ENCODE measurements around the gene MT1H.
"Not testable (repeated sequence)": the region's sequence is repeated elsewhere in the genome, so short reads cannot be mapped to it uniquely, and the experiment has no call there.

The MT1H gene

GRCh38 chr16:56684926-56685590, 15.4 kb downstream of the MT1H start:
- no peak for DNase-seq

DNA sequence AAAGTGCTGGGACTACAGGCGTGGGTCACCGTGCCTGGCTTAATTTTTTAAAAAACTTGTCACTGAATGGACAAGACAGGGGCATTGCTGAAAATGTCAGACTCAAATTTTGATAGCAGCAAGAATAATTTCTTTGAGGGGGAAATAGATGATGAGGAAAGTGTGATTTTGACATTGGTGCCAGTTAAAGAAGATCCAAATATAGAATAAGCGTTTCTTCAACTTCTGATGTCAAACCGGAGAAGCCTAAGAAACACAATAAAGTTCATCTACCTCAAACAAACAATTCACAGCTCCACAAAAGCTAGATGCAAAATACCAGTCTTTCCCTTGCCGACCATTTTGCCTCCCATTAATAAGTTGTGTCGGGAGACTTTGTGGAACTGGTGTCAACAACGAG, 17.1 kb downstream of the MT1H start:
- DNase-seq = no peak

GRCh38 chr16:56688762-56689161, 19.1 kb downstream of the MT1H start:
- DNase-seq = no peak

- no peak for DNase-seq
These were observed 19.6 kb downstream of the MT1H start for GRCh38 chr16:56689171-56689570.

- DNase-seq = no peak
These were observed 21.0 kb downstream of the MT1H start for GRCh38 chr16:56690420-56691122.

- DNase-seq = no peak
These were observed 22.3 kb downstream of the MT1H start for GRCh38 chr16:56691885-56692284.

DNA sequence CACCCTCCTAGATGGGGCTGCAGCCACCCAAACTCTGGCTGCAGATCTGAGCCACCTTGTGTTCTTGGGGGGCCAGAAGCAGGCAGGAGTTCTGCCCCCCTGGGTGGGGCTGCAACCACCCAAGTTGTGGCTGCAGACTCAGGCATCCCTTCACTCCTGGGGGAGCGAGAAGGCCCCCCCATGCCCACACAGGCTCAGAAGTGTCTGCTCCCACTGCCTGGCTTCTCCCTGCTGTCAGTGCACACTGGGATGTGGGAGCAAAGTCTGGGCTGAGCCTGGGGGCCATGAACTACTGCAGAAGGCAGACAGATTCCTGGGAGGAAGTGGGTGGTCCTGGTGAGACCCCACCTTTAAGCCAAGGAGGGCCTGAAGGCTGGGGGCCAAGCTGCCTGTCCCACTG, 25.6 kb downstream of the MT1H start:
- DNase-seq = no peak

GRCh38 chr16:56697456-56698155, 28.0 kb downstream of the MT1H start:
- no peak for DNase-seq

DNA sequence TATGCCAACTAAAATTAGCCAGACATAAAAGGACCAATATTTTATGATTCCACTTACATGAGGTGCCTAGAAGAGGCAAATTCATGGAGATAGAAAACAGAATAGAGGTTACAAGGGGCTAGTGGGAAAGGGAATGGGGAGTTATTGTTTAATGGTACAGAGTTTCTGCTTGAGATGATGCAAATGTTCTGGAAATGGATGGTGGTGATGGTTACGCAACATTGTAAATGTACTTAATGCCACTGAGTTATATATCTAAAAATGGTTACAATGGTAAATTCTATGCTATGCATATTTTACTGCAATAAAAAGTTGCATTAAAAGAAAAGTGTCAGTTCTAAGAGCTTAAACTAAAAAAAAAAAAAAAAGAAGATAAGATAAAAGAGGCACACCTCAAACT, 30.6 kb downstream of the MT1H start:
- DNase-seq = no peak

DNA sequence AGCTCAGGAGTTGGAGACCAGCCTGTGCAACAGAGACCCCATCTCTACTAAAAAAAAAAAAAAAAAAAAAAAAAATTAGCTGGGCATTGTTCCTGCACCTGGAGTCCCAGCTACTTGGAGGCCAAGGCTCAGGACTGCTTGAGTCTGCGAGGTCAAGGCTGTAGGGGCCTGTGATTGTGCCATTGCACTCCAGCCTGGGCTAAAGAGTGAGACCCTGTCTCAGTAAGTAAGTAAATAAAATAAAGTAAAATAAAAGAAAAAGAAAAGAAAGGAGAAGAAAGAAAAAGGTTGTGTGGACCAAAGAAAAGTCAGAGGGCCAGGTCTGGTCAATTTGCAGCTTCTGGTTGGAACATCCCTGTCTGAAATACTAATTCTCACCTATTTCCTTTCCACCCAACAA, 31.0 kb downstream of the MT1H start:
- no peak for DNase-seq

GRCh38 chr16:56701534-56701933, 31.9 kb downstream of the MT1H start:
- DNase-seq = no peak

- DNase-seq = no peak
These were observed 33.2 kb downstream of the MT1H start for GRCh38 chr16:56702836-56703235.

- no peak for DNase-seq
These were observed 39.2 kb downstream of the MT1H start for GRCh38 chr16:56708525-56709442.

DNA sequence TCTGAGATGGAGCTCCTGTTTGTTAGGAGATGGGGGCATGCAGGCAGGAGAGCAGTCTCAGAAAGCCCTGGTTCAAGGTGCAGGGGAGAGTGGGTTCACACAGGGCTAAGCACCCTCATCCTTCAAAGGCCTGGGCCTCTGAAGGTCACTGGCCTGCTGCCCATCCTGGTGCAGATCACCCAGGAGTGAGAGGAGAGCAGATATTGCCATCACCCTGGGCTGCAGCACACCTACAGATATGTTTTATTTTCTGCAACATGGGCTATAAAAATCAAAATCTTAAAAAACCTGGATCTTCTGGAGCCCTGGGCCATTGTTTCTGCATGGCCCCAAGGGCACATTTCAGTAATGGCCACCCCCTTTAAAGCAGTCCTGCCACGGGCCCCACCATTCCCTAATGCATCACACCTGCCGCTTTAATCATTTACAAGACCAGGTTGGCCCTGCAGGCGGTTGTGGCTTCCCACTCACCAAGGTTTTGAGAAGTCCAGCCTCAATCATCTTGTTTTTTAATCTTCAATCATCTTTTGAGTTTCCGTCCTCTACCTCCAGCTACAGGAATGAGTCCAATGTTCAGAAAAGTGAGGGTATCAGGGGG, 39.9 kb downstream of the MT1H start:
- DNase-seq = no peak

GRCh38 chr16:56710181-56710737, 40.6 kb downstream of the MT1H start:
- no peak for DNase-seq

DNA sequence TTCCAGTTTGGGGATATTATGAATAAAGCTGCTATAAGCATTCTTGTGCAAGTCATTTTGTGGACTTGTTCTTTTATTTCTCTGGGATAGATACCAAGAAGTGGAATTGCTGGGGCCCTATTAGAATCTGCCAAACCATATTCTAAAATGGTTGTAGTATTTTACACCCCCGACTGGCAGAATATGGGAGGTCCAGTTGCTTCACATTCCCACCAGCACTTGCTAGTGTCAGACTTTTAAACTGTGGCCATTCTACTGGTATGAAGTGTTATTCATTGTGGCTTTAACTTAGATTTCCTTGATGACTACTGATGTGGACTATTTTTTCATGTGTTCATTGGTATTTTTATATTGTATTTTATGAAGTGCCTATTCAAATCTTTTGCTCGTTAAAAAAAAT, 42.2 kb downstream of the MT1H start:
- no peak for DNase-seq

DNA sequence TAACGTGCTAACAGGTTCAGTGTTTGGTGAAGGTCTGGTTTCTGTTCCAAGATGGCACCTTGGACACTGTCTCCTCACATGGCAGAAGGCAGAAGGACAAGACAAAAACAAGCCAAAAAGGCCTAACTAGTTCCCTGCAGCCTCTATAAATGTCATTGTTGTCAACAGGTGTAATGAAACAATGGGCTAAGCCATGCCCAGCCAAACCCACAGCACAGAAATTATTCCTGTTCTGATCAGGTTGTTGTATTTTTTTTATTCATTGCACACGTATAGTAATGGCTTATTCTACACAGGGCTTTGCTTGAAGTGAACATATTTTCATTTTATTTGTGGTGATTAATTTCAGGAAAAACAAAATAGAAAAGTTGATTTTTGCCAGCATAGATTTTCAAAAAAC, 44.2 kb downstream of the MT1H start:
- no peak for DNase-seq

- DNase-seq = no peak
These were observed 45.5 kb downstream of the MT1H start for GRCh38 chr16:56715126-56715525.

GRCh38 chr16:56716761-56717160, 47.1 kb downstream of the MT1H start:
- no peak for DNase-seq

- DNase-seq = not testable (repeated sequence)
These were observed 47.9 kb downstream of the MT1H start for GRCh38 chr16:56717532-56717931.

Measured in stimulated activated CD4-positive, alpha-beta T cell treated with anti-CD3 and anti-CD28 coated beads, Interleukin-4, amount 100 ng/mL, for 4 hours (primary cell).